ENCODE measurements around the gene USH2A. TPM values are rescaled to one million over a fixed set of nuclear protein-coding genes. Genes with fewer than 3 reads are reported as not detected.

USH2A gene
- total RNA-seq, 4 donors from 2014 or later, result under 0.01 to 1.9 (median under 0.01) TPM

DNA sequence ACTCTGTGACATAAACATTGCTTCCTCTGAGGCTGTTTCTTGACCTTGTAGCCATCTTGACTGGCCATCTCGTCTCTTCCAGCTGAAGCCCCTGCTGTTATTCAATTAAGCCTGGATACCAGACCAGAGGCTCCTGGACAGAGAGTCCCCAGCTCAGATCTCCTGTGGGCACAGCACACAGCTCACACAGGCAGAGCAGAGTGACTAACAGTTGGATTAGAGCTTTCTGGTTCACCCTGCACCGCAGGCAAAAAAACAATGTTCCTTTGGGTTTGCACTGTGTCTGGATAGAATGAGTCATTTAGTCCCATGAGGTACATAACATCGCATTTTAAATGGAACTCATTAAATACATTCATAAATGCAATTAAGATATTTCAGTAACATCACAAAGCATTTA, 33.4 kb upstream of the USH2A start:
- no peak for DNase-seq (ENCODE audit: extremely low spot score)
- Histone ChIP-seq H3K27me3 (no peaks in the 10 kb centered on the region), H3K4me3 (no peak overlapping the region), H3K9me3 (no peaks in the 10 kb centered on the region), H3K27ac (replicated peaks in 1 of 4) (no peak overlapping the region), H3K4me1 (peaks cover 0 to 4% (median 1%) of the 10 kb centered on the region in 4 donors), H3K36me3 (no peaks in the 10 kb centered on the region)
- 77% methylated on average over 3 of the region's 3 CpGs for WGBS
- intact Hi-C loops (cut with DNase I), result no loop called here
- TF ChIP-seq, protein P1, sequence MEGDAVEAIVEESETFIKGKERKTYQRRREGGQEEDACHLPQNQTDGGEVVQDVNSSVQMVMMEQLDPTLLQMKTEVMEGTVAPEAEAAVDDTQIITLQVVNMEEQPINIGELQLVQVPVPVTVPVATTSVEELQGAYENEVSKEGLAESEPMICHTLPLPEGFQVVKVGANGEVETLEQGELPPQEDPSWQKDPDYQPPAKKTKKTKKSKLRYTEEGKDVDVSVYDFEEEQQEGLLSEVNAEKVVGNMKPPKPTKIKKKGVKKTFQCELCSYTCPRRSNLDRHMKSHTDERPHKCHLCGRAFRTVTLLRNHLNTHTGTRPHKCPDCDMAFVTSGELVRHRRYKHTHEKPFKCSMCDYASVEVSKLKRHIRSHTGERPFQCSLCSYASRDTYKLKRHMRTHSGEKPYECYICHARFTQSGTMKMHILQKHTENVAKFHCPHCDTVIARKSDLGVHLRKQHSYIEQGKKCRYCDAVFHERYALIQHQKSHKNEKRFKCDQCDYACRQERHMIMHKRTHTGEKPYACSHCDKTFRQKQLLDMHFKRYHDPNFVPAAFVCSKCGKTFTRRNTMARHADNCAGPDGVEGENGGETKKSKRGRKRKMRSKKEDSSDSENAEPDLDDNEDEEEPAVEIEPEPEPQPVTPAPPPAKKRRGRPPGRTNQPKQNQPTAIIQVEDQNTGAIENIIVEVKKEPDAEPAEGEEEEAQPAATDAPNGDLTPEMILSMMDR (IDR thresholded peaks at IDR 0.05), result no peak
- TF ChIP-seq POLR2AphosphoS5 (IDR thresholded peaks at IDR 0.05), result no peak
- TF ChIP-seq POLR2A (IDR thresholded peaks at IDR 0.05; ENCODE audit: low read depth), result no peak
- no peak for TF ChIP-seq EP300 (IDR thresholded peaks at IDR 0.05)

DNA sequence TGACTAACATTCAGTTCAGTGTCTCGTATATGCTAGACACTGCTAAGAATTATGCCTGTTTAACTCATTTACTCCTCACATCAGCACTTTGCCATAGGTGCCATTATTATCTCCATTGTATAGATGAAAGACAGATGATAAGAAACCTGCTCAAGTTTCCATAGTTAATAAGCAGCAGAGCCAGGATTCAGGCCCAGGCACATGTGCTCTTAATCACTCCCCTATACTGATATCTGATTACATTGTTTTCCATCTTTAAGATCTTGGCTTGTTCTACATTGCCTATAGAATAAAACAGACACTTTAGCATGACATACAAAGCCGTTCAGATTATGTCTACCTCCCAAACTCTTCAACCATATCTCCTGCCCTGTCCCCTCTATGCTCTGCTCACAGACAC, 30.5 kb upstream of the USH2A start:
- no peaks in the 10 kb centered on the region for H3K9me3 ChIP-seq
- no peak overlapping the region for H3K27ac ChIP-seq (replicated peaks in 1 of 4)
- 69% methylated on average over 2 of the region's 2 CpGs for WGBS
- no peaks in the 10 kb centered on the region for H3K27me3 ChIP-seq
- no peak for DNase-seq (ENCODE audit: extremely low spot score)
- TF ChIP-seq POLR2A (IDR thresholded peaks at IDR 0.05; ENCODE audit: low read depth), result no peak
- TF ChIP-seq EP300 (IDR thresholded peaks at IDR 0.05), result no peak
- TF ChIP-seq, protein P1 (IDR thresholded peaks at IDR 0.05), result no peak
- no peak for TF ChIP-seq POLR2AphosphoS5 (IDR thresholded peaks at IDR 0.05)
- H3K36me3 ChIP-seq, result no peaks in the 10 kb centered on the region
- no peaks in the 10 kb centered on the region for H3K4me1 ChIP-seq
- intact Hi-C loops (cut with DNase I), result no loop called here
- H3K4me3 ChIP-seq, result no peak overlapping the region

DNA sequence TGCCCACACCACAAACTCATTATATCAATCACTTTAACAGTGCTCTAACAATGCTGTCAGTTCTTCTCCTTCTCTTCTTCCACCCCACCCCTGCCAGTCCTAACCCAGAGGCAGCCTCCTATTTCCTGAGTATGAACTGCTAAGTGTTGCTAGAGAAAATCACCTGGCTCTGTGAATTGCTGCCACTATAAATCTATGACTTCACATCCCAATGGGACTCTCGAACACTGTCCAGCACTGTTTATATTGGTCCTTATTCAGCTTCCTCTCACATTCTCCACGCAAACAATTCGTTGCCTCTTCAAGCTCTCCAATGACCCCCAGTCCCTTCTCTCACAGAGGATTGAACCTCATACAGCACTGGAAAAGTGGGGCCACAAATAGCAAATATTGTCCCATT, 27.0 kb upstream of the USH2A start:
- no peak overlapping the region for H3K4me3 ChIP-seq
- DNase-seq (ENCODE audit: extremely low spot score), result no peak
- no peaks in the 10 kb centered on the region for H3K27me3 ChIP-seq
- intact Hi-C loops (cut with DNase I), result no loop called here
- TF ChIP-seq POLR2A (IDR thresholded peaks at IDR 0.05; ENCODE audit: low read depth), result no peak
- TF ChIP-seq POLR2AphosphoS5 (IDR thresholded peaks at IDR 0.05), result no peak
- TF ChIP-seq, protein P1 (IDR thresholded peaks at IDR 0.05), result no peak
- TF ChIP-seq EP300 (IDR thresholded peaks at IDR 0.05), result no peak
- H3K27ac ChIP-seq (replicated peaks in 1 of 4), result no peak overlapping the region
- WGBS, result 59% methylated on average over 3 of the region's 3 CpGs
- H3K4me1 ChIP-seq, result no peaks in the 10 kb centered on the region
- no peaks in the 10 kb centered on the region for H3K9me3 ChIP-seq
- H3K36me3 ChIP-seq, result no peaks in the 10 kb centered on the region

DNA sequence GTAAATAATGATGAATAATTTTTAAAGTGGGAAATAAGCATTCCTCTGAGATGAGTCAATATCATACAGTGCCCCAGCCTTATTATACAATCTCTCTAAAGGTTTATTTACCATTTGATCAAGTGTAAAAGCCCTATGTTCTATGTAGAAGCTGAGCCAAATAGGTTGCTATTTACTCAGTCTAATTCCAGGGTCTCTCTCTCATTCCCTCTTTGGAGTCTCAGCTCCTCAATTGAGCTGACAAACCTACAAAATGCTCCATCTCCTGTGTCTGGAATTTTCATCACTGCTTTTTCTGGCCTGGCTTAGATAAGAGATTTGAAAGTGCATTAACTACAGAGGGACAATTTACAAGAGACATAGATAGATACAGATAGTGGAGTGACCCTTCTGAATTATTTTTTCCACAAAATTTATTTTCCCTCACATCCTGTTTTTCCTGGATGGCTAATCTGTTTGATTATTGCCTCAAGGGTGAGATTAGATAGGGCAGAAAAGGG, 24.8 kb upstream of the USH2A start:
- no peak for DNase-seq (ENCODE audit: extremely low spot score)
- Histone ChIP-seq H3K27me3 (no peaks in the 10 kb centered on the region), H3K36me3 (no peaks in the 10 kb centered on the region), H3K27ac (replicated peaks in 1 of 4) (no peak overlapping the region), H3K4me1 (no peaks in the 10 kb centered on the region), H3K4me3 (no peak overlapping the region), H3K9me3 (no peaks in the 10 kb centered on the region)
- TF ChIP-seq POLR2A (IDR thresholded peaks at IDR 0.05; ENCODE audit: low read depth) (no peak), EP300 (IDR thresholded peaks at IDR 0.05) (no peak), POLR2AphosphoS5 (IDR thresholded peaks at IDR 0.05) (no peak)
- TF ChIP-seq, protein P1 (IDR thresholded peaks at IDR 0.05), result no peak
- intact Hi-C loops (cut with DNase I), result no loop called here

DNA sequence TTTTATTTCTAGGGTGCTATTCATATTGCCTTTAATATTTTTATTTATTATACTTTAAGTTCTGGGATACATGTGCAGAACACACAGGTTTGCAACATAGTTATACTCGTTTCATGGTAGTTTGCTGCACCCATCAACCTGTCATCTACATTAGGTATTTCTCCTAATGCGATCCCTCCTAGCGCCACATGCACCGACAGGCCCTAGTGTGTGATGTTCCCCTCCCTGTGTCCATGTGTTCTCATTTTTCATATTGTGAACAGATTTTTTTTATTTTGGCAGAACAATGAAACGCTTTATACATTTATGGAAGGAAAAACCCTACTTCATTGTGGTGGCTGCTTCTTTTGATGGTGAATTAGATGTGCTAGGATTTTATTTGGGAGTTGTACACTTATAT, 14.4 kb upstream of the USH2A start:
- no peaks in the 10 kb centered on the region for H3K27me3 ChIP-seq
- H3K27ac ChIP-seq (replicated peaks in 1 of 4), result no peak overlapping the region
- no peaks in the 10 kb centered on the region for H3K36me3 ChIP-seq
- intact Hi-C loops (cut with DNase I), result no loop called here
- H3K4me3 ChIP-seq, result no peak overlapping the region
- WGBS, result 81% methylated on average over 5 of the region's 5 CpGs
- no peak for DNase-seq (ENCODE audit: extremely low spot score)
- TF ChIP-seq POLR2A (IDR thresholded peaks at IDR 0.05; ENCODE audit: low read depth) (no peak), POLR2AphosphoS5 (IDR thresholded peaks at IDR 0.05) (no peak), EP300 (IDR thresholded peaks at IDR 0.05) (no peak)
- TF ChIP-seq, protein P1 (IDR thresholded peaks at IDR 0.05), result no peak
- no peaks in the 10 kb centered on the region for H3K9me3 ChIP-seq
- H3K4me1 ChIP-seq, result no peaks in the 10 kb centered on the region
